Activated T-cell treated with anti-CD3 and anti-CD28 coated beads, Interleukin-2, amount 50 U/mL, for 4 hours (primary cell): ENCODE measurements around the gene SAMD8. TPM values are rescaled to one million over a fixed set of nuclear protein-coding genes. Genes with fewer than 3 reads are reported as not detected.
"Not testable (repeated sequence)": the region's sequence is repeated elsewhere in the genome, so short reads cannot be mapped to it uniquely, and the experiment has no call there.

Experiments
- ATAC-seq, 2 donors: fragments of 200-7000 bp; cut with Tn5 transposase; one replicate each; pipeline ENCODE4 v1.10.0; 2021
- DNase-seq: peaks from one replicate; pipeline ENCODE4 v3.0.0-alpha.2; 2020
- H3K27me3 Mint-ChIP-seq: one replicate; pipeline ENCODE4 v1.8.0; 2021; ENCODE audit warnings: low read depth, mixed read lengths
- H3K36me3 Mint-ChIP-seq: one replicate; pipeline ENCODE4 v1.8.0; 2022; ENCODE audit warnings: mixed read lengths; ENCODE audit not compliant: insufficient read depth
- H3K4me1 Mint-ChIP-seq: one replicate; pipeline ENCODE4 v1.8.0; 2021; ENCODE audit warnings: low read depth, mixed read lengths
- H3K4me3 Mint-ChIP-seq: one replicate; pipeline ENCODE4 v1.8.0; 2021; ENCODE audit warnings: mild to moderate bottlenecking, moderate library complexity, mixed read lengths
- H3K9me3 Mint-ChIP-seq: one replicate; pipeline ENCODE4 v1.8.0; 2021; ENCODE audit warnings: mixed read lengths
- total RNA-seq, 3 donors: library from RNA; stranded (reverse); gene quantifications; one replicate each; pipeline ENCODE4 v1.2.1, GENCODE V29; 2021

Gene SAMD8
- total RNA-seq, 3 donors from 2014 or later, result 12.7 to 16.8 (median 13.7) TPM

GRCh38 chr10:75209086-75209920 is 97.8 kb downstream of the SAMD8 start:
- DNase-seq, result no peak
- Mint-ChIP-seq H3K4me3 (peak overlapping the region; percentile 93), H3K36me3 (peaks cover 13% of the 10 kb centered on the region), H3K4me1 (peaks cover 29% of the 10 kb centered on the region), H3K9me3 (no peaks in the 10 kb centered on the region), H3K27me3 (no peaks in the 10 kb centered on the region)
- no peak for ATAC-seq

DNA sequence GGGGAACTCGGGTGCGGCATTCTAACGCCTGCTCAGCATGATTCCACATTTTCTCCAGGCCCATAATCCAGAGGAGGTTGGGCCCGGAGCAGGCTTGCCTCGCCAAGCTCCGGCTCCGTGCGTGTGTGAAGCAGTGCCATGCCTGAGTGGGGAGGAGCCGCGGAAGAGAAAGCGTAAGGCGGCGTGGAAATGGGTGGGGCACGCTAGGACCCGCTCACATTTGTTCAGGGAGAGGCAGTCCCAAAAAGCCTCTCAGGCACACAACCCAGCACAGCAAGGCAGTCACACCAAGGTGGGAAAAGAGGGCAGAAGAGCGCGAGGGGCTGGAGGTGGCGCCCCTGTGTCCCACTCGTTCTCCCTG is 98.4 kb downstream of the SAMD8 start:
- Mint-ChIP-seq H3K9me3 (no peaks in the 10 kb centered on the region), H3K4me3 (peak overlapping the region; percentile 93), H3K27me3 (no peaks in the 10 kb centered on the region), H3K36me3 (peaks cover 13% of the 10 kb centered on the region), H3K4me1 (peaks cover 29% of the 10 kb centered on the region)
- DNase-seq (peak; percentile 77), ATAC-seq (peak; percentile 70)

- Mint-ChIP-seq H3K36me3 (peaks cover 13% of the 10 kb centered on the region), H3K27me3 (no peaks in the 10 kb centered on the region)
Measured at GRCh38 chr10:75210282-75211006, 99.0 kb downstream of the SAMD8 start, which contains the start of gene VDAC2. Gene VDAC2, plus strand, starts transcription at chr10:75210796. Its CDS starts 363 bp downstream, at chr10:75211159.

DNA sequence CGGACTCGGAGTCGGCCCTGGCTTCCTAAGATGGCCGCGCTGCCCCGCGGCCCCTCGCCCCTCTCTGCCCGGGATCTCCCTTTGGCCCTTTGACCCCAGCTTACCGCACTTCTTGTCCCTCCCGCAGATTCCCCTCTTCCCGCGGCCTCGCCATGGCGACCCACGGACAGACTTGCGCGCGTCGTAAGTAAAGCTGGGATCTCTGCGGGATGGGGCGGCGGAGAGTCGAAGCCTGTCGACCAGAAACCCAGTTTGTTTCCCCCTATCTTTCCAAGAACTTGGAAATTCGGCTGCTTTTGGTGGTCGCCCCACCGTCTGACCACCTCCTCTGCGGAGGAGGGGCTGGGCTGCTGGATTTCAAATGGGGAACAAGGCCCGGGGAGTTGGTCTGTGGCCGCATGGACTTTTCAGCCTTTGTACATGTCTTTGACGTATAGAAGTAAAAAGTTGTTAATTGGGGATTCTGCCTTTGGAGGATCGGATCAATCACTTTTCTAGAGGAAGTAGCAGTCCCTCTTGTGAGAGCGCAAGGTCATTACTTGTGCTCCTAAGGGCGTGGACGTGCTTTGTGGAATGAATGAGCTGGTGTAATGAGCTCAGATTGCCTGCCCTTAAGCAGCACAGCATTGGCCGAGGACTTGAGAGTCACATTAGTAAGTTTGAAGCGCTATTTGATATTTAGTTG is 99.7 kb downstream of the SAMD8 start:
- Mint-ChIP-seq H3K9me3 (no peaks in the 10 kb centered on the region), H3K27me3 (no peaks in the 10 kb centered on the region), H3K4me3 (peak overlapping the region; percentile 93), H3K4me1 (peaks cover 33% of the 10 kb centered on the region), H3K36me3 (peaks cover 16% of the 10 kb centered on the region)
- peak; percentile 24 for DNase-seq
- peak in 1 of 2 donors; percentile 15 for ATAC-seq

More at GRCh38 chr10:75210282-75211006, 99.0 kb downstream of the SAMD8 start, which contains the start of gene VDAC2:
- DNase-seq, result peak; percentile 95
- Mint-ChIP-seq H3K9me3 (no peaks in the 10 kb centered on the region), H3K4me1 (peaks cover 29% of the 10 kb centered on the region), H3K4me3 (peak within 1 kb of the TSS; percentile 93)
- ATAC-seq, result peak; percentile 88 to 89

GRCh38 chr10:75212343-75212742 is 100.9 kb downstream of the SAMD8 start:
- ATAC-seq, result no peak
- no peak for DNase-seq
- Mint-ChIP-seq H3K4me1 (peaks cover 39% of the 10 kb centered on the region), H3K9me3 (no peaks in the 10 kb centered on the region), H3K27me3 (no peaks in the 10 kb centered on the region), H3K4me3 (peak overlapping the region; percentile 93), H3K36me3 (peaks cover 23% of the 10 kb centered on the region)

DNA sequence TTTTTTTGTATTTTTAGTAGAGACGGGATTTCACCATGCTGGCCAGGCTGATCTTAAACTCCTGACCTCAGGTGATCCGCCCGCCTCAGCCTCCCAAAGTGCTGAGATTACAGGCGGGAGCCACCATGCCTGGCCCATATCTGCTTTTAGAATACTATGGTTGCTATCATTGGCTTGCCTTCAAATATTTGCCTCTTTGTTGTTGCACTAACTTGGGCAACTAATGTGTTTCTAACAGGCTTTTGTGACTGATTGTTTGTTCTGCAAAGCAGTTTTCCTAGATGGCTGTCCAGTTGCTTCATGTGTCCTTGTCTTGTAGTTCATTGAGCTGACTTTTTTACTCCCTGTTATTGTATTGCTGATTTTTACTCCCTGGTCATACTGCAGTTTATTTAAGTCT is 108.8 kb downstream of the SAMD8 start:
- peaks cover 59% of the 10 kb centered on the region for H3K36me3 Mint-ChIP-seq
- H3K4me3 Mint-ChIP-seq, result no peak overlapping the region
- ATAC-seq (no peak), DNase-seq (no peak)
- no peaks in the 10 kb centered on the region for H3K27me3 Mint-ChIP-seq
- H3K4me1 Mint-ChIP-seq, result peaks cover 47% of the 10 kb centered on the region
- no peaks in the 10 kb centered on the region for H3K9me3 Mint-ChIP-seq

GRCh38 chr10:75221492-75221891 is 110.0 kb downstream of the SAMD8 start:
- not testable (repeated sequence) for H3K4me3 Mint-ChIP-seq, ATAC-seq, H3K27me3 Mint-ChIP-seq, DNase-seq, H3K9me3 Mint-ChIP-seq
- Mint-ChIP-seq H3K4me1 (peaks cover 49% of the 10 kb centered on the region), H3K36me3 (peaks cover 56% of the 10 kb centered on the region)

GRCh38 chr10:75223507-75223906 is 112.1 kb downstream of the SAMD8 start:
- H3K4me1 Mint-ChIP-seq, result peaks cover 51% of the 10 kb centered on the region
- ATAC-seq (no peak), DNase-seq (no peak)
- H3K27me3 Mint-ChIP-seq, result no peaks in the 10 kb centered on the region
- H3K4me3 Mint-ChIP-seq, result no peak overlapping the region
- peaks cover 49% of the 10 kb centered on the region for H3K36me3 Mint-ChIP-seq
- no peaks in the 10 kb centered on the region for H3K9me3 Mint-ChIP-seq

GRCh38 chr10:75226095-75226494 is 114.6 kb downstream of the SAMD8 start:
- no peak for ATAC-seq
- peaks cover 55% of the 10 kb centered on the region for H3K4me1 Mint-ChIP-seq
- no peaks in the 10 kb centered on the region for H3K9me3 Mint-ChIP-seq
- peaks cover 53% of the 10 kb centered on the region for H3K36me3 Mint-ChIP-seq
- H3K4me3 Mint-ChIP-seq, result no peak overlapping the region
- DNase-seq, result no peak
- no peaks in the 10 kb centered on the region for H3K27me3 Mint-ChIP-seq

GRCh38 chr10:75226656-75227055 is 115.2 kb downstream of the SAMD8 start:
- DNase-seq, result no peak
- ATAC-seq, result no peak
- H3K9me3 Mint-ChIP-seq, result no peaks in the 10 kb centered on the region
- no peaks in the 10 kb centered on the region for H3K27me3 Mint-ChIP-seq
- H3K36me3 Mint-ChIP-seq, result peaks cover 55% of the 10 kb centered on the region
- H3K4me3 Mint-ChIP-seq, result no peak overlapping the region
- H3K4me1 Mint-ChIP-seq, result peaks cover 58% of the 10 kb centered on the region

- Mint-ChIP-seq H3K4me3 (no peak overlapping the region), H3K4me1 (peaks cover 56% of the 10 kb centered on the region), H3K36me3 (peaks cover 54% of the 10 kb centered on the region), H3K9me3 (no peaks in the 10 kb centered on the region), H3K27me3 (no peaks in the 10 kb centered on the region)
- no peak for DNase-seq
- no peak for ATAC-seq
Measured at GRCh38 chr10:75228278-75228677, 116.8 kb downstream of the SAMD8 start.

DNA sequence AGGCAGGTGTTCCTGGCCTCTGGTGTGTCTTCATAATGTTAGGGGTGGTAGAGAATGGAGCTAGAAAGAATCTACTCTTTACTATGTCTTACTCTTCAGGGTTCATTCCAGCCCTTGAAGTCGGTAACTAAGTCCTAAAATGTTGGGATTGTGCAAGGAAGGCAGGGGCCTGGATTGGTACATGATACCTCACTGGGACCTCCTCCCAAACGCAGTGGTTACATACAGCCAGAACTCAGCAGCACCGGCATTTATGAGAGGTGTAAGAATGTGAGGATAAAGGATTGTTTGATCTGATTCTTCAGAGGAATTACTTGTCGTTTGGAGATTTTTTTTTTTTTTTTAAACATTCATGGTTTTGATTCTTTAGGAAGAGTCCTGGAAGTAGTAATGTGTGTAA is 117.4 kb downstream of the SAMD8 start:
- DNase-seq (no peak), ATAC-seq (no peak)
- peaks cover 50% of the 10 kb centered on the region for H3K36me3 Mint-ChIP-seq
- H3K4me1 Mint-ChIP-seq, result peaks cover 56% of the 10 kb centered on the region
- H3K9me3 Mint-ChIP-seq, result no peaks in the 10 kb centered on the region
- H3K27me3 Mint-ChIP-seq, result no peaks in the 10 kb centered on the region
- H3K4me3 Mint-ChIP-seq, result no peak overlapping the region

DNA sequence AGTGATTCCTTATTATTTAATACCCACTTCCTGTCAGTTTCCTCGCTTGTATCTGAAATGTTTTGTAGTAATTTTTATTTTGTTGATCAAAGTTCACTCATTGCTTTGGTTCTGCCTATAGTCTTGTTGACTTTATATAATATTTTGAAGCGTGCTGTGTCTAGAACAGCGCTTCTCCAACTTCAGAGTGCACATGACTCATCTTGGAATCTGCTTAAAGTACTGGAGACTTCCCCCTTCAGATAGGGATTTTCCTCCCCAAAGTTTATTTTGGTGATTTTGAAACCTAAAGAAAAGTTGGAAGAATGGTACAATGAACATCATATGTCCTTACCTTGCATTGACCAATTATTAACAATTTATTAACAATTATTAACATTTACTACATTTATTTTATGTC is 118.5 kb downstream of the SAMD8 start:
- ATAC-seq (no peak), DNase-seq (no peak)
- H3K4me1 Mint-ChIP-seq, result peaks cover 44% of the 10 kb centered on the region
- no peak overlapping the region for H3K4me3 Mint-ChIP-seq
- H3K27me3 Mint-ChIP-seq, result no peaks in the 10 kb centered on the region
- no peaks in the 10 kb centered on the region for H3K9me3 Mint-ChIP-seq
- H3K36me3 Mint-ChIP-seq, result peaks cover 39% of the 10 kb centered on the region

DNA sequence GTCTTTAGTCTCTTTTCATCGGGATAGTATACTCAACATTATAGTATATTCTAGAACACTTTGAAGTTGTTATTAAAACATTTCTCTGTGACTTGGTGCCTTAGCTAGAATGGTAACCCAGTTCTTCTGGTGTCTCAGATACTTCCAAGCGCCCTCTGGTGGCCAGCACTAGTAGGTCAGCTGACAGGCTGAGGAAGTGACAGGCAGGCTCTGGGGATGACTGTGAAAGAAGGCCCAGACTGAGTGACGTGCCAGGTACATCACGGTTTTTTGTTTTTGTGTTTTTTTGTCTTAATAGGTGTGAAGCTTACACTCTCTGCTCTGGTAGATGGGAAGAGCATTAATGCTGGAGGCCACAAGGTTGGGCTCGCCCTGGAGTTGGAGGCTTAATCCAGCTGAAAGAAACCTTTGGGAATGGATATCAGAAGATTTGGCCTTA is 119.2 kb downstream of the SAMD8 start:
- DNase-seq (peak; percentile 93), ATAC-seq (peak; percentile 51 to 53)
- peaks cover 32% of the 10 kb centered on the region for H3K36me3 Mint-ChIP-seq
- peak overlapping the region; percentile 2 for H3K4me3 Mint-ChIP-seq
- peaks cover 38% of the 10 kb centered on the region for H3K4me1 Mint-ChIP-seq
- no peaks in the 10 kb centered on the region for H3K9me3 Mint-ChIP-seq
- no peaks in the 10 kb centered on the region for H3K27me3 Mint-ChIP-seq
